Gastrocnemius medialis (tissue), 4 donors: Measurements from ENCODE around the gene TNIK.

Experiments used
- CTCF ChIP-seq, 5 experiments: fragments of 450-650 bp in 3 of 5; fragments of 200-600 bp in 2 of 5; sonication (generic) in 2 of 5; IDR thresholded peaks in 4 of 5; conservative IDR thresholded peaks in 1 of 5; 1 replicate in 4 of 5; 2 replicates in 1 of 5; pipeline ENCODE4 v1.5.1; 2016 to 2019; ENCODE audit warnings: antibody characterized with exemption in 5 of 5, mild to moderate bottlenecking in 3 of 5, moderate library complexity in 3 of 5
- POLR2A ChIP-seq, 2 donors: fragments of 450-650 bp; IDR thresholded peaks; one replicate each; pipeline ENCODE4 v1.6.1; 2017; ENCODE audit warnings: antibody characterized with exemption in 2 of 2, mild to moderate bottlenecking in 2 of 2, moderate library complexity in 2 of 2

GRCh38 chr3:171149526-171150116 is 310.6 kb downstream of the TNIK start:
- TF ChIP-seq POLR2A (IDR thresholded peaks at IDR 0.05) (no peak), CTCF (IDR thresholded peaks at IDR 0.05 in 4 of 5, conservative IDR thresholded peaks at IDR 0.05 in 1 of 5) (no peak)
